GM21381 (cell line): ENCODE results near the gene HEXB.

Experiments used
- ATAC-seq: cut with Tn5 transposase; IDR thresholded peaks from one replicate; pipeline ENCODE4 v1.9.1; 2021; ENCODE audit warnings: mild to moderate bottlenecking, moderate library complexity; ENCODE audit not compliant: unreplicated experiment

HEXB gene

GRCh38 chr5:74684900-74685851 is at the start of gene HEXB:
Gene HEXB (plus strand): TSS chr5:74685233. CDS start chr5:74685261, 28 bp downstream.
- peak; percentile 90 for ATAC-seq

GRCh38 chr5:74636149-74636548 is 48.9 kb upstream of the HEXB start:
- no peak for ATAC-seq

DNA sequence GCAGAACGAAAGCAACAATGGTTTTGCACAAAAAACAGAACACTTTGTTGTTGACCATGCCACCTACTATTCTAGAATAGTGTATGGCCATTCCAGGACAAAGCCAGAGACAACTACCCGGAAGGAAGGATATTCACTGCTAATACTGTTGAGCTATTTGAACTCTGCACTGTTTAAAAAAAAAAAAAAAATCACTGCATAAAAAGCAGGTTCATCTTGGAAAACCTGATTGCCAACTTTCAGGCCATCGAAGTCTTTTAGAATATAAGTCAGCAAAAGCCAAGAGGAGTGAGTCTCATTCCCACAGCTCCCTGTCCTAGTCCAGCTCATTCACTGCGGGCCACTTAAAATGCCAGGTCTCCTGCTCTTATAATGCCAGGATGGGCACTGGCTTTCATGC is 48.5 kb upstream of the HEXB start:
- ATAC-seq = no peak

DNA sequence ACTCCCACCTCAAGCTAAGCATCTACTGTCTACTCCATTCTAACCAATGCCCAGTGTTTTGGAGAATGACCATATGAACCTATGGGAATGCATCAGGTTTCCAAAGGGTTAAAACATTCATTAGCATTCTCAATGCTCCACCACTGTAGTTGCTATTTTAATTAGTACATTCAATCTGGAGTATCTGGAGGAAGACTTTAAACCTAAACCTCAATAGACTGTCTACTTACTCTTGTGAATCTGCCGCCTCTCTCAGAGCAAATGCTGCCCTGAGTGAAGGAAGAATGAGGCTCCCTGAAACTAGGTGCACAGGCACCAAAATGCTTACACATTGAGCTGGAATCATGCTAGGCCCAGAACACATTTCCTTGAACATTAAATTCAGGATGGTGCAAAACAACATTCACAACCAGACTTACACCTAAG is 46.5 kb upstream of the HEXB start:
- ATAC-seq = no peak

DNA sequence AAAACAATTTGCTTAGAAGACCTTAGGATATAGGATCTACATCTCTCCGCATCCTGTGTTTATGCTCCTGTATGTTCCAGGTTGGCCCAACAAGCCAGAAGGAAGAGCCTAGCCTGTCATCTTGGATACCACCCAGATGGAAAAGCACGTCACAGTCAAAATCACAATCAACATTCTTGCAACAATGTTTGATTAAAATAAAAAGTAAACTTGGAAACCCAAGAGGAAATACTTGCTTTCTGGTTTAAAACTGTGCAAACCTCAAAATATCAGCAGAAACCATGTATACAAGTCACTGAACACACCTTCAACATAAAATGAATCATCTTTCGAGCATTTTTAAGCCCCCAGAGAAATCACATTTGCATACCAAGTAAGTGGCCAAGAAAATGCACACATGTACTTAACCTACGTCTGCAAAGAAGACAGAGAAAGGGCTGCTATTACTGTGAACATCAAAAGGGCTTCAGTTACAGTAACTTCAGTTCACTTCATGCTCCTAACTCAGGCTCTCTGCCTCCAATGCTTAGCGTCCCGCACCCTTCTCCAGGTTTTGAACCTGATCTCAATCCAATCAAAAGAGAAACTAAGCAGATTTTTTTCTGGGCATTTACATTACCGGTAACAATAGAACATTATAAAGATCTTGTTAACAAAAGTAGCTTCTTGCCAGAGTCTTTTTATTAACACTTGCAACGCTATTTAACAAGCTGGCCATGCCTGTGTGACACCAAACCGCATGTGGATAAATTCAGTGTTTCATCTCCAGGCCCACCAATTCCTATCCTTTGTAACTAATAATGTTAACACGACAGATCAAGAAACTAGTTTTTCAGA is 45.8 kb upstream of the HEXB start:
- ATAC-seq = peak; percentile 30

DNA sequence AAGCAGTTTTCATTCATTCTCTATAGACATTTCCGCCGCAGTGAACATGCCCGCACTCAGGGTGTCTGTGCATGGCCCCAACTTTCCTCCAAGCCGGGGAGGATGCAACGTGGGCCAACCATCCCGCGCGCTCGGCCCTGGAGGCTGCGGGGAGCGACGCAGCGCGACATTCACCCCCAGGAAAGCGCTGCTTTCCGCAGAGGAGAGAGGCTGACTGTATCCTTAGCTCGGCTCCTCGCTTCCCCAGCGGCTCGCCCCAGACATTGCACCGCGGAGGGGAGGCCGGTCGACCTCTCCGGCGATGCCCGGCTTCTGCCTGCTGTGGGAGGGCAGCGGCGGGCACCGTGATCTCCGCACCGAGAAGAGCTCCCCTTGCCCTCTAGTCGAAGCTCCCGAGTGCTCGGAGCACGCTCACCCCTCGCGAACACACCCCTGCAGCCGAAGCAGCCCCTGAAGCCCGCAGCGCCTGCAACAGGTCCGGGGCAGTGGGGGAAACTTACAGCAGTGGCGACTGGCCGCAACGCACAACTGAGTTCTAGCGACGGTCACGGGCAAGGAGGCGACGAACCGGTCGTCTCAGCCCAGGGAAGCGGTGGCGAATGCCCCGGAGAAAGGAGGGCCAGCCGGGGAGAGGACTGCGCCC is 45.1 kb upstream of the HEXB start:
- ATAC-seq = peak; percentile 13

DNA sequence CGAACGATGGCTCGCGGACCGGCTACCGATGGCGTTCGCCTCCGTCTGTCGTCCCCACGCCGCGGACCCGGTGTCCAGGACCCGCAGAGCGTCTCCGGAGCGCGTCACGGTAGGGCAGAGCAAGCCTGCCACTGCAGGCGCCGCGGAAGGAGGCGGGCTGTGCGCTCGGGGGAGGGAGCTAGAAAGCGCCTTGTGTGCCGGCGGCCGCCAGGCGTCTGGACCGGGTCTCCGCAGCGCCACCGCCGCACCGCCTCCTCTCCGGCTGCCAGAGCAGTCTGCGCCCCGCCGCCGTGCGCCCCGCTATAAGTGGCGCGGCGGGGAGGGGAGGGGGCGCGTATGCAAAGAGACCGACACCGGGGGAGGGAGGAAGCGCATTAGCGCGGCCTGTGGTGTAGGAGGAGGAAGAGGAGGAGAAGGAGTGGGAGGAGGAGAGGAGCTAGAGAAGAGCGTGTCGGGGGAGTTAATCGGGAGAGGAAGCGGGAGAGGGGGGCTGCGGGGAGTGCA is 44.5 kb upstream of the HEXB start, which contains the start of gene ENC1:
Gene ENC1, minus strand, starts transcription at position 279 of the 504 bp plus-strand sequence. CDS start 4,243 bp downstream, outside the sequence.
- ATAC-seq = peak; percentile 64

- peak; percentile 15 for ATAC-seq
Observed at GRCh38 chr5:74640954-74641734, 43.9 kb upstream of the HEXB start.

DNA sequence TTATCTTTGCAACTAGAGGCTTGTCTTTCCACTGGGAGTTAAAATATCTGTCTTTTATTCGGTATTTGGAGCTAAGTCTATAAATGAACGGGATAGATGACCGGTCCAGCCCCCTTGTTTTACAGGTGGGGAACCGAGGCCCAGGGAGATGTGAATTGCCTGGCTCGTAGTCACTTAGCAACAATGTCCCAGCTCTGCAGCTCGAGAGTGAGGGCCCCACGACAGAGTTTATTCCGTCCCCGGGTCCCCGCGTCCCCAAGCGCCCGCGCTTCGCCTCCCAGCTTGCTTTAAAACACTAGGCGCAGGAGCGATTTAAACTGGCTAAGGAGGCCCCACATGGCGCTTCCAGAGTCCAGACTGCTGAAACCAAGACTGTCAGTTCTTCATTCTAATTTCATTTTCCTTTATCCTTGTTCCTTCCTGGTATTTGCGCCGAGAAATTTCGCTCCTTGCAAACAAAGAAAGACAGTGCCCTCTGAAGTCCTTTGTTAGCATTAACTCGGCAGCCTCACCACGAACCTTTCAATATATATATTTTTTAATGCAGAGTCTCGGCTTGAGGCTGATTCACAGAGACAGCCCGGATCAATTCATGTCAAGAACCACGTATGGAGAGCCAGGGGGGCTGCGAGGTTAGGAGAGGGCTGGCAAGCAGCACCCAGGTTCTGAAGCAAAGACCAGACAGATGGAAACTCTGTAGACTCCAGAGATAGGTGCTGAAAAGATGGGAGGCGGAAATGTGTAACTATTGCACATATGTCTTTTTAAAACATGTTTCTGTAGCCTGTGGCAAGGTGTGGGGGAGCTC is 43.1 kb upstream of the HEXB start:
- no peak for ATAC-seq

DNA sequence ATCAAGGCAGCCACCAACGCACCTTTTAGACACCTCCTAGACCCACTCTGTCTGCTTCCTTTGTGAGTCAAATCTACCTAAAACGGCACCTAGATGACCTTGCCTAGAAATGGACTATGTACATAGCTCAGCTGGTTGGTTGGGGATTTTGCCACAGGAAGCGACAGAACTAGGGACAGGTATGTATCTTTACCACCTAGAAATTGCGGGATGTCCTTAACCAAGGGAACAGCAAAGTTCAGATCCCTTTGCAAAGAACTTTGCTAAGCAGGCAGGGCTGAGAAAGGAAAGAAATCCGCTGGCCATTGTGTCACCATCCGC is 42.5 kb upstream of the HEXB start:
- no peak for ATAC-seq

DNA sequence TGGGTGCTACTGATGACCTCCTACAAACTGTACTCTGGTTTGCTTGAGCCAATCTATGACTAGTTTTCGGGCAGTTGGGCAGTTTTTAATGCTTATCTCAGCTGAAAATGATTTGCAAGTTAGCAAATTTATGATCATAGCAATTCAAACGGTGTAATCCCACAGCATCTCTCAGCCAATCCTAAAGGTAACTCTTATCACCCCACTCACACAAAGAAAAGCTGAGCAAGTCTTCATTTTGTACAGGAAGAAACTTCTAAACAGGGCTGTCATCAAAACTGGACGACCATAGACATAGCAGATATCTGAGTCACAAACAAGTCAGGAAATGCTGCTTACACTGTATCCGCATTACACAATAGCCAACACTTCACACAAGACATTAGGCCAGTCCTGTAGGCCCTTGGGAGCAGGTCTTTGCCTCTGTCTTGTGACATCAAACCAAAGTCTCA is 41.9 kb upstream of the HEXB start:
- ATAC-seq = no peak

GRCh38 chr5:74647096-74647495 is 37.9 kb upstream of the HEXB start:
- no peak for ATAC-seq

DNA sequence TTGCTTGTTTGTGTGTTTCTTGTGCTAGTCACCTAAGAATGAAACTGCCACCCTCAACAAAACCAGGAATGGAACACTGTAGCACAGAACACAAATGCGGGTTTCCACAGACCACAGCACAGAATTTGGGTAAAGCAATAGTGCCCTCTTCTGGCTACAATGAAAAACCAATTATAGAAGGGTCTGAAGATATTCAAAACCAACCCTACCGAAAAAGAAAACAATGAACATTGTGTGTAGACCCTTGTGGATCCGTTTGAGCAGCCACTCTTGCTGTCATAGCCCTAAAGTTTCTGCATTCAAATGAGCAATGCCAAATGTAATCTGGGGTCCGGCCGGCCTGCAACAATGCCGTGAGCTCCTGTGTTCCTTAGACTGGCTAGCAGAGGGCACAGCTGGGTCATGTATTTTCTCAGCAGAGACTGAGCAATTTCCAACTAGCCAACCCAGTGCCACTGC is 36.2 kb upstream of the HEXB start:
- ATAC-seq = peak; percentile 68

DNA sequence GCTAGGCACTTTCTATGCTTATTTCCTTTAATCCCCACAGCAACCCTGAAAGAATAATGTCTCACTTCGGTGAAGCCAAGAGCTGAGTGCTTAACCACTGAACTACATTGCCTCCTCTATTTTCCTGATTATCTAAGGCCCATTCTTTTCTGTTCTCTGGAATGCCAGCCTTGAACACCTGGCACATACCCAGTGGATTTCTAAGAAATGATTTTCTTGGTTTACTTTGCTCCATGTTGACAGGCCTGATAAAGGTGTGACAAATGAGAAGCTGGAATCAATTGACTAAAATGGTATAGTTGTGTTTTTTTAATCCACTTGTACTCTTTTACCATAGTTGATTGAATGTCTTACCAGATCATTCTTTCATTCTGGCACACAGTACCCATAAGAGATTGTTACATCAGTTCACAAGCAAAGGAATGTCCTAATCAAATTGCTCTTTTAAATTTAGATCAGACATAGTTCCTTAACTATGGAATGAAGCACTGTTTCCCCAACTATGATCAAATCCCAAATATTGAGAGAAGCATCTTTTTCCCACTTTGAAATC is 35.5 kb upstream of the HEXB start:
- no peak for ATAC-seq

GRCh38 chr5:74651710-74652109 is 33.3 kb upstream of the HEXB start:
- no peak for ATAC-seq

- ATAC-seq = no peak
Observed at GRCh38 chr5:74652576-74652975, 32.5 kb upstream of the HEXB start.

GRCh38 chr5:74653991-74654390 is 31.0 kb upstream of the HEXB start:
- ATAC-seq = no peak

GRCh38 chr5:74655206-74655605 is 29.8 kb upstream of the HEXB start:
- ATAC-seq = no peak

DNA sequence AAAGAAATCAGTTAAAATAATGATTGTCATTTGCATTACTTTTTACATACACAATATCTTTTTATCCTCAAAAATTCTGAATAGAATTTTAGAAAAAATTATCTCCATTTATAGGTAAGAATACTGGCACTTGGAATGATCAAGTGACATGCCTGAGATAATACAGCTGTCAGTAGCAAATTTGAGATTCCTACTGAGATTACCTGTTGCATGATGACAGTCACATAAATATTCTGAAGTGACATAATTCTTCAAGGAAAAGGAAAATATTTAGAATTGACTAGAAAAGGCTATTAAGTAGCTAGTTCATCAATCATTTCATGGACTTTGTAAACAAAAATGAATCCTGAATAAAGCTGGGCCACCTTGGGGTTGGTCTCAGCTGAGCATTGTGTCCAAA is 29.3 kb upstream of the HEXB start:
- no peak for ATAC-seq
